Neural progenitor cell (in vitro differentiated cells): ENCODE data around the gene MYL1. TPM values are rescaled to one million over a fixed set of nuclear protein-coding genes. Genes with fewer than 3 reads are reported as not detected.
A peak's percentile ranks its signal among the peaks of the same experiment; 100 is the strongest.

Experiments
- DNase-seq: peaks from one replicate; pipeline ENCODE4 v3.0.0-alpha.2; 2016; ENCODE audit warnings: low spot score
- H2AFZ ChIP-seq: fragments of 200-600 bp; sonication (generic); replicated peaks from 2 replicates; pipeline ENCODE4 v1.6.1; 2016; ENCODE audit warnings: antibody characterized with exemption
- H3F3A ChIP-seq: fragments of 200-600 bp; sonication (generic); 2 replicates; pipeline ENCODE4 v1.6.1; 2016; ENCODE audit warnings: antibody characterized with exemption, low read depth
- H3K27ac ChIP-seq: fragments of 200-600 bp; sonication (generic); 2 replicates; pipeline ENCODE4 v1.5.1; 2016; ENCODE audit warnings: mild to moderate bottlenecking
- H3K27me3 ChIP-seq: fragments of 200-600 bp; sonication (generic); 2 replicates; pipeline ENCODE4 v1.6.1; 2016; ENCODE audit warnings: mild to moderate bottlenecking, moderate library complexity
- H3K36me3 ChIP-seq: fragments of 200-600 bp; sonication (generic); 2 replicates; pipeline ENCODE4 v1.5.1; 2016
- H3K4me1 ChIP-seq: fragments of 200-600 bp; sonication (generic); 2 replicates; pipeline ENCODE4 v1.6.1; 2016; ENCODE audit warnings: mixed run types
- H3K4me2 ChIP-seq: fragments of 200-600 bp; sonication (generic); 2 replicates; pipeline ENCODE4 v1.6.1; 2016
- H3K4me3 ChIP-seq: fragments of 200-600 bp; sonication (generic); 2 replicates; pipeline ENCODE4 v1.5.1; 2016
- H3K79me2 ChIP-seq: fragments of 200-600 bp; sonication (generic); 2 replicates; pipeline ENCODE4 v1.6.1; 2016; ENCODE audit warnings: low read depth
- H3K9ac ChIP-seq: fragments of 200-600 bp; sonication (generic); 2 replicates; pipeline ENCODE4 v1.6.1; 2016
- H3K9me3 ChIP-seq: fragments of 200-600 bp; sonication (generic); 2 replicates; pipeline ENCODE4 v1.5.1; 2016; ENCODE audit warnings: low read depth
- H4K20me1 ChIP-seq: fragments of 200-600 bp; sonication (generic); 2 replicates; pipeline ENCODE4 v1.6.1; 2016; ENCODE audit warnings: low read depth
- H3K27ac Mint-ChIP-seq: 3 replicates; pipeline ENCODE4 v1.8.0; 2021; ENCODE audit warnings: mixed read lengths
- H3K27me3 Mint-ChIP-seq: 2 replicates; pipeline ENCODE4 v1.8.0; 2022; ENCODE audit warnings: low read depth, mild to moderate bottlenecking, inconsistent platforms, moderate library complexity, mixed read lengths; ENCODE audit not compliant: insufficient read depth
- H3K36me3 Mint-ChIP-seq: 3 replicates; pipeline ENCODE4 v1.8.0; 2021; ENCODE audit warnings: mixed read lengths
- H3K4me1 Mint-ChIP-seq: 3 replicates; pipeline ENCODE4 v1.8.0; 2021; ENCODE audit warnings: mixed read lengths
- H3K4me3 Mint-ChIP-seq: 3 replicates; pipeline ENCODE4 v1.8.0; 2021; ENCODE audit warnings: mild to moderate bottlenecking, moderate library complexity, mixed read lengths
- H3K9me3 Mint-ChIP-seq: 3 replicates; pipeline ENCODE4 v1.8.0; 2020; ENCODE audit warnings: mixed read lengths
- CTCF ChIP-seq: fragments of 200-600 bp; sonication (generic); IDR thresholded peaks from 2 replicates; pipeline ENCODE4 v1.5.1; 2017; ENCODE audit warnings: antibody characterized with exemption, mild to moderate bottlenecking
- EZH2 ChIP-seq: fragments of 200-600 bp; sonication (generic); IDR thresholded peaks from 2 replicates; pipeline ENCODE4 v1.6.1; 2017; ENCODE audit warnings: antibody characterized with exemption, mild to moderate bottlenecking, moderate library complexity
- EZH2phosphoT487 ChIP-seq: fragments of 200-600 bp; sonication (generic); IDR thresholded peaks from 2 replicates; pipeline ENCODE4 v1.6.1; 2017; ENCODE audit warnings: antibody characterized with exemption
- total RNA-seq: library from RNA; depleted of rRNA; stranded (reverse); fragments of >200 nt; gene quantifications from 2 replicates; pipeline ENCODE4 v1.2.3, GENCODE V29; 2015; ENCODE audit warnings: low replicate concordance

Gene MYL1
- not detected in 2 replicates for total RNA-seq

- Mint-ChIP-seq H3K27me3 (peaks cover 4% of the 10 kb centered on the region), H3K9me3 (no peaks in the 10 kb centered on the region), H3K27ac (no peak within 1 kb of the TSS), H3K4me1 (no peaks in the 10 kb centered on the region), H3K36me3 (no peaks in the 10 kb centered on the region), H3K4me3 (no peak within 1 kb of the TSS)
- no peaks in the 10 kb centered on the region for H3F3A ChIP-seq
- H3K27ac ChIP-seq = no peak within 1 kb of the TSS
- H3K27me3 ChIP-seq = no peaks in the 10 kb centered on the region
- TF ChIP-seq EZH2phosphoT487 = no peak
- TF ChIP-seq CTCF = no peak
- TF ChIP-seq EZH2 = no peak
- no peaks in the 10 kb centered on the region for H3K79me2 ChIP-seq
- DNase-seq = no peak
- no peak within 1 kb of the TSS for H3K4me3 ChIP-seq
- no peaks in the 10 kb centered on the region for H4K20me1 ChIP-seq
- H2AFZ ChIP-seq = no peak within 1 kb of the TSS
- H3K4me1 ChIP-seq = no peaks in the 10 kb centered on the region
- no peaks in the 10 kb centered on the region for H3K9me3 ChIP-seq
- no peak within 1 kb of the TSS for H3K9ac ChIP-seq
- no peaks in the 10 kb centered on the region for H3K36me3 ChIP-seq
- no peak within 1 kb of the TSS for H3K4me2 ChIP-seq
These were observed at the start of gene MYL1 for GRCh38 chr2:210315015-210315788. Gene MYL1, minus strand, starts transcription at chr2:210315174. Its CDS starts 132 bp downstream, at chr2:210315042.

GRCh38 chr2:210363876-210364275, 48.9 kb upstream of the MYL1 start:
- Histone ChIP-seq H3F3A (no peaks in the 10 kb centered on the region), H4K20me1 (no peaks in the 10 kb centered on the region), H3K9me3 (no peaks in the 10 kb centered on the region), H3K9ac (no peak overlapping the region), H3K79me2 (no peaks in the 10 kb centered on the region), H3K36me3 (no peaks in the 10 kb centered on the region), H3K27me3 (no peaks in the 10 kb centered on the region), H3K4me3 (no peak overlapping the region), H3K27ac (no peak overlapping the region), H2AFZ (no peak overlapping the region), H3K4me1 (no peaks in the 10 kb centered on the region), H3K4me2 (no peak overlapping the region)
- Mint-ChIP-seq H3K4me3 (no peak overlapping the region), H3K4me1 (no peaks in the 10 kb centered on the region), H3K9me3 (no peaks in the 10 kb centered on the region), H3K27ac (no peak overlapping the region), H3K27me3 (peaks cover 6% of the 10 kb centered on the region), H3K36me3 (no peaks in the 10 kb centered on the region)
- TF ChIP-seq EZH2 = no peak
- no peak for TF ChIP-seq EZH2phosphoT487
- TF ChIP-seq CTCF = no peak
- no peak for DNase-seq

- no peak overlapping the region for H3K9ac ChIP-seq
- no peaks in the 10 kb centered on the region for H3K9me3 ChIP-seq
- no peaks in the 10 kb centered on the region for H3K79me2 ChIP-seq
- H3K27ac ChIP-seq = no peak overlapping the region
- H4K20me1 ChIP-seq = no peaks in the 10 kb centered on the region
- H3K9me3 Mint-ChIP-seq = no peaks in the 10 kb centered on the region
- H3K27me3 ChIP-seq = no peaks in the 10 kb centered on the region
- no peaks in the 10 kb centered on the region for H3F3A ChIP-seq
- H3K4me1 ChIP-seq = no peaks in the 10 kb centered on the region
- no peak overlapping the region for H3K4me3 Mint-ChIP-seq
- no peak overlapping the region for H2AFZ ChIP-seq
- H3K36me3 ChIP-seq = no peaks in the 10 kb centered on the region
- no peak overlapping the region for H3K27ac Mint-ChIP-seq
- DNase-seq = no peak
- H3K27me3 Mint-ChIP-seq = peaks cover 6% of the 10 kb centered on the region
- TF ChIP-seq CTCF = peak; percentile 40
- no peak for TF ChIP-seq EZH2
- no peak for TF ChIP-seq EZH2phosphoT487
- H3K4me1 Mint-ChIP-seq = no peaks in the 10 kb centered on the region
- H3K4me2 ChIP-seq = no peak overlapping the region
- H3K36me3 Mint-ChIP-seq = no peaks in the 10 kb centered on the region
- H3K4me3 ChIP-seq = no peak overlapping the region
These were observed 48.3 kb upstream of the MYL1 start for GRCh38 chr2:210363261-210363660.
